ENCODE results near the gene HDDC3.

The HDDC3 gene

GRCh38 chr15:90931828-90932659 is at the start of gene HDDC3:
Gene HDDC3 (minus strand): TSS chr15:90932549. CDS start chr15:90932540, 9 bp downstream.
- peak within 1 kb of the TSS; percentile 89 for H3K4me3 ChIP-seq (ENCODE audit: low read depth, low read length)

GRCh38 chr15:90982135-90982534 is 49.8 kb upstream of the HDDC3 start:
- no peak overlapping the region for H3K4me3 ChIP-seq (ENCODE audit: low read depth, low read length)

GRCh38 chr15:90981681-90982080 is 49.3 kb upstream of the HDDC3 start:
- no peak overlapping the region for H3K4me3 ChIP-seq (ENCODE audit: low read depth, low read length)

- H3K4me3 ChIP-seq (ENCODE audit: low read depth, low read length) = no peak overlapping the region
Measured at GRCh38 chr15:90979582-90979981, 47.2 kb upstream of the HDDC3 start.

GRCh38 chr15:90974216-90974615 is 41.9 kb upstream of the HDDC3 start:
- no peak overlapping the region for H3K4me3 ChIP-seq (ENCODE audit: low read depth, low read length)

- H3K4me3 ChIP-seq (ENCODE audit: low read depth, low read length) = no peak overlapping the region
Measured at GRCh38 chr15:90972133-90972532, 39.8 kb upstream of the HDDC3 start.

- H3K4me3 ChIP-seq (ENCODE audit: low read depth, low read length) = no peak overlapping the region
Measured at GRCh38 chr15:90970274-90970673, 37.9 kb upstream of the HDDC3 start.

GRCh38 chr15:90968434-90968833 is 36.1 kb upstream of the HDDC3 start:
- H3K4me3 ChIP-seq (ENCODE audit: low read depth, low read length) = no peak overlapping the region

GRCh38 chr15:90967206-90967605 is 34.9 kb upstream of the HDDC3 start:
- no peak overlapping the region for H3K4me3 ChIP-seq (ENCODE audit: low read depth, low read length)

- H3K4me3 ChIP-seq (ENCODE audit: low read depth, low read length) = no peak overlapping the region
Measured at GRCh38 chr15:90966262-90966661, 33.9 kb upstream of the HDDC3 start.

- H3K4me3 ChIP-seq (ENCODE audit: low read depth, low read length) = no peak overlapping the region
Measured at GRCh38 chr15:90962021-90962420, 29.7 kb upstream of the HDDC3 start.

- no peak overlapping the region for H3K4me3 ChIP-seq (ENCODE audit: low read depth, low read length)
Measured at GRCh38 chr15:90960298-90961091, 28.1 kb upstream of the HDDC3 start.

- H3K4me3 ChIP-seq (ENCODE audit: low read depth, low read length) = no peak overlapping the region
Measured at GRCh38 chr15:90959894-90960293, 27.5 kb upstream of the HDDC3 start.

GRCh38 chr15:90959028-90959595 is 26.8 kb upstream of the HDDC3 start:
- no peak overlapping the region for H3K4me3 ChIP-seq (ENCODE audit: low read depth, low read length)

- H3K4me3 ChIP-seq (ENCODE audit: low read depth, low read length) = no peak overlapping the region
Measured at GRCh38 chr15:90957791-90958190, 25.4 kb upstream of the HDDC3 start.

GRCh38 chr15:90957031-90957790 is 24.9 kb upstream of the HDDC3 start:
- peak overlapping the region; percentile 61 for H3K4me3 ChIP-seq (ENCODE audit: low read depth, low read length)

- H3K4me3 ChIP-seq (ENCODE audit: low read depth, low read length) = peak overlapping the region; percentile 61
Measured at GRCh38 chr15:90956274-90957030, 24.1 kb upstream of the HDDC3 start.

- H3K4me3 ChIP-seq (ENCODE audit: low read depth, low read length) = peak overlapping the region; percentile 56
Measured at GRCh38 chr15:90955624-90956273, 23.4 kb upstream of the HDDC3 start.

- H3K4me3 ChIP-seq (ENCODE audit: low read depth, low read length) = peak within 1 kb of the TSS; percentile 56
Measured at GRCh38 chr15:90954712-90955623, 22.6 kb upstream of the HDDC3 start, which contains the start of gene RCCD1. Gene RCCD1 (plus strand): TSS chr15:90954884. CDS start chr15:90956735, 1,851 bp downstream.
